ENCODE results near the gene ATP5MC2.
"Not testable (repeated sequence)": the region's sequence is repeated elsewhere in the genome, so short reads cannot be mapped to it uniquely, and the experiment has no call there.

The ATP5MC2 gene

DNA sequence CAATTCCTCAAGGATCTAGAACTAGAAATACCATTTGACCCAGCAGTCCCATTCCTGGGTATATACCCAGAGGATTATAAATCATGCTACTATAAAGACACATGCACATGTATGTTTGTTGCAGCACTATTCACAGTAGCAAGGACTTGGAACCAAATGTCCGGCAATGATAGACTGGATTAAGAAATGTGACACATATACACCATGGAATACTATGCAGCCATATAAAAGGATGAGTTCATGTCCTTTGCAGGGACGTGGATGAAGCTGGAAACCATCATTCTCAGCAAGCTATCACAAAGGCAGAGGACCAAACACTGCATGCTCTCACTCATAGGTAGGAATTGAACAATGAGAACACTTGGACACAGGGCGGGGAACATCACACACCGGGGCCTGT, 29.6 kb downstream of the ATP5MC2 start:
- DNase-seq (ENCODE audit: low read depth), result not testable (repeated sequence)

GRCh38 chr12:53645165-53645564, 30.7 kb downstream of the ATP5MC2 start:
- no peak for DNase-seq (ENCODE audit: low read depth)

GRCh38 chr12:53644133-53644532, 31.8 kb downstream of the ATP5MC2 start:
- DNase-seq (ENCODE audit: low read depth), result no peak

GRCh38 chr12:53643232-53643979, 32.5 kb downstream of the ATP5MC2 start:
- DNase-seq (ENCODE audit: low read depth), result no peak

GRCh38 chr12:53638057-53638456, 37.8 kb downstream of the ATP5MC2 start:
- DNase-seq (ENCODE audit: low read depth), result no peak

DNA sequence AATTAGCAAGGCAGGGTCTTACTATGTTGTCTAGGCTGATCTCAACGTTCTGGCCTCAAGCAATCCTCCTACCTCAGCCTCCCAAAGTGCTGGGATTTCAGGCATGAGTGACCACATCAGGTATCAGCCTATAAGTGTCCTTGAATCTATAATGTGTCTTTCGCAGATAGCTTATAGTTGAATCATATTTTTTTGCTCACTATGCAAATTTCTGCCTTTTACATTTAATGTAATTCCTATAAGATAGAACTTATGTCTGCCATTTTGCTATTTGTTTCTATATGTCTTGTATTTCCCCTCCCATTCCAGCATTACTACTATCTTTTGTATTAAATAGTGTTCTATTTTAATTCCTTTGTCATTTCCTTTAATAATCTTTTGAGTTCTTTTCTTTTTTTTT, 39.2 kb downstream of the ATP5MC2 start:
- no peak for DNase-seq (ENCODE audit: low read depth)

DNA sequence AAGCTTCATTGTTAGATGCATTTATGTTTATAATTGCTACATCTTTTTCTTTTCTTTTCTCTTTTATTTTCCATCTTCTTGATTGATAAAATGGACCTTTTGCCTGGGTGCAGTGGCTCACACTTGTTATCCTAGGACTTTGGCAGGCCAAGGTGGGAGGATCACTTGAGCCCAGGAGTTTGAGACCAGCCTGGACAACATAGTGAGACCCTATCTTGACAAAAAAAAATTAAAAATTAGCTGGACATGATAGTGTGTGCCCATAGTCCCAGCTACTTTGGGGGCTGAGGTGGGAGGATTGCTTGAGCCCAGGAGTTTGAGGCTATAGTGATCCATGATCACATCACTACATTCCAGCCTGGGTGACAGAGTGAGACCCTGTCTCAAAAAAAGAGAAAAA, 40.2 kb downstream of the ATP5MC2 start:
- DNase-seq (ENCODE audit: low read depth), result not testable (repeated sequence)

DNA sequence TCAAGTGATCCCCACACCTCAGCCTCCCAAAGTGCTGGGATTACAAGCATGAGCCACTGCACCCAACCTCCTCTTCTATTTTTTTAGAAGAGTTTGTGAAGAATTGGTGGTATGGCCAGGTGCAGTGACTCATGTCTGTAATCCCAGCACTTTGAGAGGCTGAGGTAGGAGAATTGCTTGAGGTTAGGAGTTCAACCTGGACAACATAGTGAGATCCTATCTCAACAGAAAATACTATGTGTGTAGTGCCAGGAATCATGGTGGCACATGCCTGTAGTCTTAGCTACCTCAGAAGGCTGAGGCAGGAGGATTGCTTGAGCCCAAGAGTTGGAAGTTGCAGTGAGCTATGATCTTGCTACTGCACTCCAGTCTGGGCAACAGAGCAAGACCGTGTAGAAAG, 44.2 kb downstream of the ATP5MC2 start:
- no peak for DNase-seq (ENCODE audit: low read depth)

DNA sequence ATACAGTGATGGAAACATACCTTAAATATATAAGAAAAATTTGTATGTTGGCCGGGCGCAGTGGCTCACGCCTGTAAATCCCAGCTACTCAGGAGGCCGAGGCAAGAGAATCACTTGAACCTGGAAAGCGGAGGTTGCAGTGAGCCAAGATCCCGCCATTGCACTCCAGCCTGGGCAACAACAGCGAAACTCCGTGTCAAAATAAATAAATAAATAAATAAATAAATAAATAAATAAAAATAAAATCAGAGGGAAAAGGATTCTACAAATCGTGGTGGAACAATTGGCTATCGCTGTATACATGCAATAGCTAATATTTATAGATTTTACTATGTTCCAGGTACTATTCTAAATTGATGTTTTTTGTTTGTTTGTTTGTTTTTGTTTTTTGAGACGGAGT, 48.0 kb downstream of the ATP5MC2 start:
- DNase-seq (ENCODE audit: low read depth), result no peak

- DNase-seq (ENCODE audit: low read depth), result no peak
These were observed 49.1 kb downstream of the ATP5MC2 start for GRCh38 chr12:53626702-53627169.

- DNase-seq (ENCODE audit: low read depth), result peak; percentile 98
These were observed 49.8 kb downstream of the ATP5MC2 start, which contains the start of gene ATF7 for GRCh38 chr12:53625946-53626701. ATF7 (minus strand) TSS chr12:53626382; CDS start chr12:53601000, 25,382 bp downstream.

GRCh38 chr12:53625373-53625945, 50.4 kb downstream of the ATP5MC2 start:
- DNase-seq (ENCODE audit: low read depth), result no peak

DNA sequence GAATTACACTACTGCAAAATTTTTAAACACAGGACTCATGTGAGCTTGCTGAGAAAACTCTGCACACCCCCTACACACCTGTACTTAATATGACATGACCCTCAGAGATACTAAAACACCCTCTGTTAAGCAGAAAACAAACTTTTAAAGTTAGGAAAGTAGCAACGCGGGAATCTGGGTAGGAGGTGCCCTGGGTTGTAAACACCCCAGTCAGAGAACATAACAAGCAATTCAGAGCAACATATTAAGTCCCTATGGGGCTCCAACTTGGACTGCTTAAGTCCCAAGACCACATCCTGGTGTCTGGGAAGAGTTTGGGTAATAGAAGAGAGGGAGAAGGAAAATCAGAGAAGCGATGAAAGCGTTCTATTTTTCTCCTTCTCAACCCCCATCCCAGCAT, 50.9 kb downstream of the ATP5MC2 start:
- DNase-seq (ENCODE audit: low read depth), result no peak

- DNase-seq (ENCODE audit: low read depth), result no peak
These were observed 51.4 kb downstream of the ATP5MC2 start for GRCh38 chr12:53624458-53624857.

- no peak for DNase-seq (ENCODE audit: low read depth)
These were observed 52.1 kb downstream of the ATP5MC2 start for GRCh38 chr12:53623548-53624385.

DNA sequence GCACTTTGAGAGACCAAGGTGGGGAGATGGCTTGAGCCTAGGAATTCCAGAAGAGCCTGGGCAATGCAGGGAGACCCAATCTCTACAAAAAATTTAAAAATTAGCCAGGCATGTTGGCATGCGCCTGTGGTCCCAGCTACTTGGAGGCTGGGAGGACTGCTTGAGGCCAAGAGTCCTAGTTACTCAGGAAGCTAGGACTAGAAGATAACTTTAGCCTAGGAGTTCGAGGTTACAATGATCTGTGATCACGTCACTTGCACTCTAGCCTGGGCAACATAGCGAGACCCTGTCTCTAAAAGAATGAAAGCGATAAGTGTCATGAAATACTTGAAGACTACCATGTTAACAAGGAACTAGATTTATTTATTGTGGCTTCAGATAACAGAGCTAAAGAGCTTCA, 53.2 kb downstream of the ATP5MC2 start:
- DNase-seq (ENCODE audit: low read depth), result no peak

- DNase-seq (ENCODE audit: low read depth), result no peak
These were observed 57.6 kb downstream of the ATP5MC2 start for GRCh38 chr12:53618275-53618674.

DNA sequence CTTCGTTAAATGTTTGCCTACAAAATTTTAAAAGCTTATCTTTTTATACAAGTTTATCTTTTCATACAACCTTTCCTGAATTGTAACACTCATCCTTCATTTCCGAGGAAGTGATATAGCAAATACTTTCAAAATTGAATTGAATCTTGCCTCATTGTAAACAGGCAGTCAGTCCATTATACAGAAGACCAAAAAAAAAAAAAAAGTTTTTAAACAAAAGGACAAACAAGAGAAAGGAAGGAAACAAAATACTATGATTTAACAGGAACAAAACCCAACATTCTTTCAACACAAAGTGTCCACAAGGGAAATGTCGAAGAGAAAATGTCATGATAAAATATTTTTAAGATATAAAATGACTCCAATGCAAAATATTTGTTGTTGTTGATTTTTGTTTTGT, 58.2 kb downstream of the ATP5MC2 start:
- no peak for DNase-seq (ENCODE audit: low read depth)

GRCh38 chr12:53616950-53617349, 58.9 kb downstream of the ATP5MC2 start:
- no peak for DNase-seq (ENCODE audit: low read depth)
